ENCODE data around the gene PLEK2. TPM values are rescaled to one million over a fixed set of nuclear protein-coding genes. Genes with fewer than 3 reads are reported as not detected.

Gene PLEK2
- total RNA-seq, 1 donor from 2014 or later, result not detected

GRCh38 chr14:67391268-67391667 is 20.7 kb downstream of the PLEK2 start:
- Histone ChIP-seq H3K4me1 (no peaks in the 10 kb centered on the region), H3K4me2 (no peak overlapping the region), H3F3A (ENCODE audit: low read depth) (no peaks in the 10 kb centered on the region), H3K9me3 (ENCODE audit: low read depth) (no peaks in the 10 kb centered on the region), H2AFZ (replicated peaks) (no peak overlapping the region), H3K36me3 (no peaks in the 10 kb centered on the region), H4K20me1 (ENCODE audit: low read depth) (no peaks in the 10 kb centered on the region), H3K4me3 (no peak overlapping the region), H3K79me2 (ENCODE audit: low read depth) (no peaks in the 10 kb centered on the region), H3K27me3 (no peaks in the 10 kb centered on the region), H3K9ac (no peak overlapping the region), H3K27ac (no peak overlapping the region)
- no peak for DNase-seq (ENCODE audit: low spot score)
- Mint-ChIP-seq H3K4me1 (peaks cover 5% of the 10 kb centered on the region), H3K27ac (no peak overlapping the region), H3K36me3 (no peaks in the 10 kb centered on the region), H3K27me3 (ENCODE audit: insufficient read depth, low read depth) (peaks cover 10% of the 10 kb centered on the region), H3K4me3 (no peak overlapping the region), H3K9me3 (no peaks in the 10 kb centered on the region)
- TF ChIP-seq EZH2phosphoT487 (IDR thresholded peaks at IDR 0.05), result no peak
- no peak for TF ChIP-seq EZH2 (IDR thresholded peaks at IDR 0.05)
- TF ChIP-seq, protein P1, sequence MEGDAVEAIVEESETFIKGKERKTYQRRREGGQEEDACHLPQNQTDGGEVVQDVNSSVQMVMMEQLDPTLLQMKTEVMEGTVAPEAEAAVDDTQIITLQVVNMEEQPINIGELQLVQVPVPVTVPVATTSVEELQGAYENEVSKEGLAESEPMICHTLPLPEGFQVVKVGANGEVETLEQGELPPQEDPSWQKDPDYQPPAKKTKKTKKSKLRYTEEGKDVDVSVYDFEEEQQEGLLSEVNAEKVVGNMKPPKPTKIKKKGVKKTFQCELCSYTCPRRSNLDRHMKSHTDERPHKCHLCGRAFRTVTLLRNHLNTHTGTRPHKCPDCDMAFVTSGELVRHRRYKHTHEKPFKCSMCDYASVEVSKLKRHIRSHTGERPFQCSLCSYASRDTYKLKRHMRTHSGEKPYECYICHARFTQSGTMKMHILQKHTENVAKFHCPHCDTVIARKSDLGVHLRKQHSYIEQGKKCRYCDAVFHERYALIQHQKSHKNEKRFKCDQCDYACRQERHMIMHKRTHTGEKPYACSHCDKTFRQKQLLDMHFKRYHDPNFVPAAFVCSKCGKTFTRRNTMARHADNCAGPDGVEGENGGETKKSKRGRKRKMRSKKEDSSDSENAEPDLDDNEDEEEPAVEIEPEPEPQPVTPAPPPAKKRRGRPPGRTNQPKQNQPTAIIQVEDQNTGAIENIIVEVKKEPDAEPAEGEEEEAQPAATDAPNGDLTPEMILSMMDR (IDR thresholded peaks at IDR 0.05), result no peak

- Histone ChIP-seq H4K20me1 (ENCODE audit: low read depth) (no peaks in the 10 kb centered on the region), H3K4me2 (no peak overlapping the region), H2AFZ (replicated peaks) (no peak overlapping the region), H3K79me2 (ENCODE audit: low read depth) (no peaks in the 10 kb centered on the region), H3K27me3 (no peaks in the 10 kb centered on the region), H3K36me3 (no peaks in the 10 kb centered on the region), H3K9me3 (ENCODE audit: low read depth) (no peaks in the 10 kb centered on the region), H3K4me3 (no peak overlapping the region), H3K4me1 (no peaks in the 10 kb centered on the region), H3F3A (ENCODE audit: low read depth) (no peaks in the 10 kb centered on the region), H3K9ac (no peak overlapping the region), H3K27ac (no peak overlapping the region)
- no peak for DNase-seq (ENCODE audit: low spot score)
- H3K4me1 Mint-ChIP-seq, result peaks cover 2% of the 10 kb centered on the region
- no peaks in the 10 kb centered on the region for H3K9me3 Mint-ChIP-seq
- H3K27me3 Mint-ChIP-seq (ENCODE audit: insufficient read depth, low read depth), result peaks cover 10% of the 10 kb centered on the region
- peak overlapping the region; percentile 4 for H3K27ac Mint-ChIP-seq
- no peak overlapping the region for H3K4me3 Mint-ChIP-seq
- no peak for TF ChIP-seq EZH2phosphoT487 (IDR thresholded peaks at IDR 0.05)
- TF ChIP-seq, protein P1 (IDR thresholded peaks at IDR 0.05), result peak; percentile 19
- H3K36me3 Mint-ChIP-seq, result peaks cover 3% of the 10 kb centered on the region
These were observed 22.0 kb downstream of the PLEK2 start for GRCh38 chr14:67389811-67390534.

- Mint-ChIP-seq H3K27ac (no peak overlapping the region), H3K9me3 (no peaks in the 10 kb centered on the region), H3K4me1 (peaks cover 2% of the 10 kb centered on the region), H3K36me3 (peaks cover 7% of the 10 kb centered on the region), H3K4me3 (no peak overlapping the region), H3K27me3 (ENCODE audit: insufficient read depth, low read depth) (peaks cover 8% of the 10 kb centered on the region)
- H3K9ac ChIP-seq, result no peak overlapping the region
- no peak overlapping the region for H3K4me3 ChIP-seq
- H4K20me1 ChIP-seq (ENCODE audit: low read depth), result no peaks in the 10 kb centered on the region
- no peak for TF ChIP-seq EZH2 (IDR thresholded peaks at IDR 0.05)
- TF ChIP-seq, protein P1 (IDR thresholded peaks at IDR 0.05), result no peak
- no peak for TF ChIP-seq EZH2phosphoT487 (IDR thresholded peaks at IDR 0.05)
- no peaks in the 10 kb centered on the region for H3K27me3 ChIP-seq
- H2AFZ ChIP-seq (replicated peaks), result no peak overlapping the region
- no peaks in the 10 kb centered on the region for H3K4me1 ChIP-seq
- no peak for DNase-seq (ENCODE audit: low spot score)
- H3K36me3 ChIP-seq, result peaks cover 2% of the 10 kb centered on the region
- no peaks in the 10 kb centered on the region for H3K9me3 ChIP-seq (ENCODE audit: low read depth)
- H3K27ac ChIP-seq, result no peak overlapping the region
- no peaks in the 10 kb centered on the region for H3F3A ChIP-seq (ENCODE audit: low read depth)
- no peaks in the 10 kb centered on the region for H3K79me2 ChIP-seq (ENCODE audit: low read depth)
- no peak overlapping the region for H3K4me2 ChIP-seq
These were observed 22.7 kb downstream of the PLEK2 start for GRCh38 chr14:67389275-67389674.
